OCI-LY7 (cell line): Measurements from ENCODE around the gene CRHR2.

Experiments
- CTCF ChIP-seq: fragments of 200-600 bp; sonication (generic); conservative IDR thresholded peaks from 2 replicates; pipeline ENCODE4 v1.5.1; 2014; ENCODE audit warnings: mild to moderate bottlenecking, antibody characterized with exemption, low read length, moderate library complexity, mixed read lengths
- EZH2phosphoT487 ChIP-seq: fragments of 200-600 bp; sonication (generic); IDR thresholded peaks from 2 replicates; pipeline ENCODE4 v1.6.1; 2018; ENCODE audit warnings: low read depth, borderline replicate concordance, mild to moderate bottlenecking, mixed run types, antibody characterized with exemption, low read length, moderate library complexity, mixed read lengths

- TF ChIP-seq CTCF (no peak), EZH2phosphoT487 (no peak)
Observed at GRCh38 chr7:30709549-30709948, 27.3 kb upstream of the CRHR2 start.
